ENCODE results near the gene LGALSL. TPM values are rescaled to one million over a fixed set of nuclear protein-coding genes. Genes with fewer than 3 reads are reported as not detected.
"Not testable (repeated sequence)": the region's sequence is repeated elsewhere in the genome, so short reads cannot be mapped to it uniquely, and the experiment has no call there.

LGALSL gene
- total RNA-seq, 1 donor from 2014 or later = 3.1 TPM

DNA sequence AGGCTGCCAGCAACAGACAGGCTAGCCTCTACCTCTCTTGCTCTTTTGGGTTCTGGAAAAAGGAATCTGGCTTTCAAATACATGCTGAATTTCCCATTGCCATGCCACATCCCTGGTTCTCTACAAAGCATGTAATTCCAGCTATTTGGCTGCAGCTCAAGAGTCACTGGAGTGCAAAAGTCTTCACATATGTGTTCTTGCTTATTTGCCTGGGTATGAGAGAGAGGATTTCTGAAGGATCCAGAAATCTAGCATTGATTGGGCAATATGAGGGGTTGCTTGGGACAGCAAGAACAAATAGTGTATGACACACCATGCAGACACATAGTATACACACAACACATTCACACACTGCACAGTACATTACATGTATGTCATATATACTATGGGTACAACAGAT, 30.7 kb upstream of the LGALSL start:
- Mint-ChIP-seq H3K27me3 (ENCODE audit: insufficient read depth) (peaks cover 20% of the 10 kb centered on the region), H3K27ac (no peak overlapping the region), H3K36me3 (ENCODE audit: low read depth) (no peaks in the 10 kb centered on the region), H3K4me1 (ENCODE audit: low read depth) (no peaks in the 10 kb centered on the region), H3K9me3 (no peaks in the 10 kb centered on the region), H3K4me3 (no peak overlapping the region)
- intact Hi-C loops (cut with micrococcal nuclease) = no loop called here
- DNase-seq (ENCODE audit: low spot score) = no peak

DNA sequence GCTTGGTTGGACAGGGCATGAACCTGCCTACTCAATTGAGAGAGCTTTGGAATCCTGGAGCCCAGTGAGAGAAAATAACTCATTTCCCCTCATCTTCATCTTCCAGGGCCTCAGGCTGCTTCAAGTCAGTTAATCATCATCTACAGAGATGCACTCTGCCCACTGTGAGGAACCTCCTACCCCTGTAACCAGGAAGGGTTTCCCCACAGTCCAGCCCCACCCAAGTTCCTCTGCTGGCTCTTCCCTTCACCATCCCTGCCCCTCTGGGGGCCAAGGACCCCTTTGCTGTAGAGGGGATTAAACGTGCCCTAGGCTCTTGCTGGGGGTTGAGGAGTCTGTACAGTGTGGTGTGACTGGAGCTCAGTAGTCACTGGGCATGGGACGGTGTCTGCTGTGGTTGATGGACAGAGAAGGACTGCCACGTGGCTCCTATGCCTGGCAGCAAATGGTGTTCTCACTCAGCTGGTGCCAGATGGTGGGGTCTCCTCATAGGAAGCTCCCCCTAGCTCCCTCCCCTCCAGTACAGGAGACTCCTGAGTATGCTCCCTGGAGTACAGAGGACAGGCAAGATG, 29.5 kb upstream of the LGALSL start:
- Mint-ChIP-seq H3K27me3 (ENCODE audit: insufficient read depth) (peaks cover 20% of the 10 kb centered on the region), H3K9me3 (no peaks in the 10 kb centered on the region), H3K4me1 (ENCODE audit: low read depth) (no peaks in the 10 kb centered on the region), H3K27ac (no peak overlapping the region), H3K36me3 (ENCODE audit: low read depth) (no peaks in the 10 kb centered on the region), H3K4me3 (no peak overlapping the region)
- intact Hi-C loops (cut with micrococcal nuclease) = no loop called here
- no peak for DNase-seq (ENCODE audit: low spot score)

DNA sequence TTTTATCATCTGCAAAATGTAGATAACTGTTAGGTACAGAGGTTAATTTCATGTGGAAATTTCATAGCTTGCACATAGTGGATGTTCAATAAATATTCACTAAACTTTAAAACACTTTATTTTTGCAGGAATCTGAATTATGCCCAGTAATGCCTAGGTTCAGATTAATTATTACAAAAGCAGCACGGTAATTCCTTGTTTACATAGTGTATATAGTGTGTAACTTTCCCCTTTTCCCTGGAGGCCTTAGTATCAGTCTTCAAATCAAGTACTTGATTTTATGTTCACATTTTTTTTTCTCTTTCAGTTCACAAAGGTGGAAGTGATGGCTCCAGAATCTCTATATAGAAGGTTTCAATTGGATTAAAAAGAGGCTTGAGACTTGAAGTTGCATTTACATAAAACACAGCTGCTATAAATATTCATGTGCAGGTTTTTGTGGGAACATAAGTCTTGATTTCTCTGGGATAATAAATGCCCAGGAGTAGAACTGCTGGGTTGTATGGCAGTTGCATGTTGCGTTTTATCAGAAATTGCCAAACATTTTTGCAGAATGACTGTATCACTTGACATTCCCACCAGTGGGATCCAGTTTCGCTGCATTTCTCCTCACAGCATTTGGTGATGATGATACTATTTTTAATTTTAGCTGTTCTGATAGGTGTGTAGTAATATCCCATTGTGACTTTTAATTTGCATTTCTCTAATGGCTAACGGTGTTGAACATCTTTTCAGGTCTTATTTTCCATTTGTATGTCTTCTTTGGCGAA, 27.6 kb upstream of the LGALSL start:
- Mint-ChIP-seq H3K27me3 (ENCODE audit: insufficient read depth) (peaks cover 25% of the 10 kb centered on the region), H3K4me1 (ENCODE audit: low read depth) (no peaks in the 10 kb centered on the region), H3K36me3 (ENCODE audit: low read depth) (no peaks in the 10 kb centered on the region), H3K27ac (no peak overlapping the region), H3K4me3 (no peak overlapping the region), H3K9me3 (no peaks in the 10 kb centered on the region)
- DNase-seq (ENCODE audit: low spot score) = no peak
- intact Hi-C loops (cut with micrococcal nuclease) = no loop called here

DNA sequence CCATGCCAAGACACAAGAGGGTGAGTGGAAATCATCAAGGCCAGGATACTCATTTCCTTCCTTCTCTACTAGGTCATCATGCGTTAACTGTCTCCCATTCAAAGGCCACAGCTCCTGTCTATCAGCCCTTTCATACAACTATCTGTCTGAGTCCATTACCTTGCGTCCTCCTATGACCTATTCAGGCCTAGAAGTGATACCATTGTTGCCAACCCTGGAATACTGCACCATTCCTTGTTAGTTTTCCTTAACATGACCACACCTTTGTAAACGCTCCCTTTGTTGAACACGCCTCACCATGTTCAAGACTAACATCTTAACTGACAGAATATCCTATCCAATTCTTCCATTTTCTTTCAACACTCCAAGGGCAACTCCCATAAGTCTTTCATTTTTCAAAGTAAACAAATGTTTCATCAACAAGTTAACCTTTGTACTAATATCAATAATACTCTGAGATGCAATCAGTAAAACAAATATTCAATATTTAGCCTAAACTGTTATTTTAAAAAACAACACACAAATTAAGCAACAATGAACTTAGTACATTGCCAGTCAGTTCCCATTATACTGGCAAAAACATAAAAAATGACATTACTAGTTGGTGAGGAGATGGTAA, 19.8 kb upstream of the LGALSL start:
- intact Hi-C loops (cut with micrococcal nuclease) = no loop called here
- Mint-ChIP-seq H3K27ac (no peak overlapping the region), H3K4me3 (no peak overlapping the region), H3K9me3 (no peaks in the 10 kb centered on the region), H3K36me3 (ENCODE audit: low read depth) (no peaks in the 10 kb centered on the region), H3K4me1 (ENCODE audit: low read depth) (no peaks in the 10 kb centered on the region), H3K27me3 (ENCODE audit: insufficient read depth) (peaks cover 24% of the 10 kb centered on the region)
- DNase-seq (ENCODE audit: low spot score) = no peak

DNA sequence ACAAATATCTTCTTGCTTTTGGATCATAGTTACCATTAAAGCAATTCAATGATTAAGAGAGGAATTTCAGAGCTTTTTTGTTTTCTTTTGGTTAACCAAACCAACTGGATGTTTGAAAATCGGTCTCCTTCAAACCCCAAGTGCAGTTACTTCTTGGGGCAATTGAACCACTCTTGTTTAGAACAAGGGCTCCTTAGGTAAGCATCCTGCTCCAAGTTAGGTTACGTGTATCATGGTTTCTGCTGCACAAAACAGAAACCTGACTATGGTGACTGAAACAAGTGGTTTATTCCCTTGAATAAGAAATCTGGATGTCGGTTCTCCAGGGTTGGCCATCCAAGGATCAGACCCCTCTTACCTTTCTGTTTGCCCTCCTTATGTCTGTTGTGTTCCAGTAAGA, 16.1 kb upstream of the LGALSL start:
- no peaks in the 10 kb centered on the region for H3K36me3 Mint-ChIP-seq (ENCODE audit: low read depth)
- no peaks in the 10 kb centered on the region for H3K4me1 Mint-ChIP-seq (ENCODE audit: low read depth)
- intact Hi-C loops (cut with micrococcal nuclease) = no loop called here
- H3K9me3 Mint-ChIP-seq = no peaks in the 10 kb centered on the region
- no peak for DNase-seq (ENCODE audit: low spot score)
- no peak overlapping the region for H3K4me3 Mint-ChIP-seq
- no peak overlapping the region for H3K27ac Mint-ChIP-seq
- peaks cover 23% of the 10 kb centered on the region for H3K27me3 Mint-ChIP-seq (ENCODE audit: insufficient read depth)

DNA sequence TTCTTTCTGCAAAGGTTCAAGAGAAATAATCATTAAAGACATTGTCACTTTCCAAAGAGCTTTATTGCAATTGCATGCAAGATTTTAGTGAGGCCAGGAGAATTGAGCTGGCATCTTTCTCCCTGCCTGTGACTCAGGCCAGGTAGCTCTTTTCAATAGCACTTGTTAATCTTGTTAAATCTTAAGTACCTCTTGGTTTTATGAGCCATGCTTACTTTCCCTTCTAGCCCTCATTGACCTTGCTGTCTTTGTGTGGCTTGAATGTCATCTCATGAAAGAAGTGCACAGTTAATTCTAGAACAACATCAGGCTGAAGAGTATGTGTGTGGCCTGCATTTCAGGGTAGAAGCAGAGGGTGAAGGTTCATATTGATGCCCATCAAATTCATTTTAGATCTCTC, 14.8 kb upstream of the LGALSL start:
- no peak for DNase-seq (ENCODE audit: low spot score)
- no peak overlapping the region for H3K4me3 Mint-ChIP-seq
- no peaks in the 10 kb centered on the region for H3K9me3 Mint-ChIP-seq
- no peak overlapping the region for H3K27ac Mint-ChIP-seq
- intact Hi-C loops (cut with micrococcal nuclease) = no loop called here
- no peaks in the 10 kb centered on the region for H3K36me3 Mint-ChIP-seq (ENCODE audit: low read depth)
- H3K27me3 Mint-ChIP-seq (ENCODE audit: insufficient read depth) = peaks cover 20% of the 10 kb centered on the region
- no peaks in the 10 kb centered on the region for H3K4me1 Mint-ChIP-seq (ENCODE audit: low read depth)

DNA sequence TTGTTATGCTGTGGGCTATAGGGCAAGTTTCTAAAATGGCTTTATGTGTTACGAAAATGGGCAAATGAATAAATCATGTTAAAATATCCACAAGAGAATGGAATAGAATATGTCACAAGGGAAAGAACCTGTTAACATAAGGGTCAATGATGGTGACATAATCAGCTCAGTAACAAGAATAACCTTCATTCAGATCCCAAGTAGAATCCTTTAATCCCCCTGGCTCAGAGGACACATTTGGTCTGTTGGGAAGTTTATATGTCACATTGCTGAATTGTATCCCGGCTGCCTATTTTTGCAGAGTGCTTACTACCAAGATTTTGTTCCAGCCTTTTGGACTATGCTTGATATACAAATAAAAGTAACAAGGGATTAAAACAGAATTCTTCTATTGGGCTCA, 13.1 kb upstream of the LGALSL start:
- no peaks in the 10 kb centered on the region for H3K9me3 Mint-ChIP-seq
- DNase-seq (ENCODE audit: low spot score) = no peak
- intact Hi-C loops (cut with micrococcal nuclease) = no loop called here

DNA sequence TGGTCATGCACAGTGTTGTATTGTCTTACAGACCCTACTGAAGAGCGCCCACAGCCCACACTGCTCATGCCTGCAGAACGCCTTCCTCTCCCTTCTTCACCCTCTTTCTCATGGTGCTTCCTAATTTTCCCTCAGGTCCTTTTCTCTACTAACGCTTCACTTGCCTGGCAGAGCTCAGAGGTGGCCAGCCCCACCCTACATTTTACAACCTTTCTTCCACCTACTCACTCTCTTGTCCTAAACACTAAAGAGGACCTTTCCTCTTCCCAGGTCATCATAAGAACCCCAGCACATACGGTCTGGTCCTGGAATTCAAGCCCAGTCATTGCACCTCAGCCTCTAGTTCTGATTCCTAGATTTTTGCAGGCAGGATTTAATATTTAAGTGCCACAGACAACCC, 11.7 kb upstream of the LGALSL start:
- no peak for DNase-seq (ENCODE audit: low spot score)
- intact Hi-C loops (cut with micrococcal nuclease) = no loop called here
- Mint-ChIP-seq H3K36me3 (ENCODE audit: low read depth) (no peaks in the 10 kb centered on the region), H3K9me3 (no peaks in the 10 kb centered on the region), H3K27ac (no peak overlapping the region), H3K4me3 (no peak overlapping the region), H3K27me3 (ENCODE audit: insufficient read depth) (peaks cover 28% of the 10 kb centered on the region), H3K4me1 (ENCODE audit: low read depth) (no peaks in the 10 kb centered on the region)

More for the DNA sequence above, 13.1 kb upstream of the LGALSL start:
- peaks cover 30% of the 10 kb centered on the region for H3K27me3 Mint-ChIP-seq (ENCODE audit: insufficient read depth)
- H3K27ac Mint-ChIP-seq = no peak overlapping the region
- H3K4me3 Mint-ChIP-seq = no peak overlapping the region
- no peaks in the 10 kb centered on the region for H3K36me3 Mint-ChIP-seq (ENCODE audit: low read depth)
- H3K4me1 Mint-ChIP-seq (ENCODE audit: low read depth) = no peaks in the 10 kb centered on the region

DNA sequence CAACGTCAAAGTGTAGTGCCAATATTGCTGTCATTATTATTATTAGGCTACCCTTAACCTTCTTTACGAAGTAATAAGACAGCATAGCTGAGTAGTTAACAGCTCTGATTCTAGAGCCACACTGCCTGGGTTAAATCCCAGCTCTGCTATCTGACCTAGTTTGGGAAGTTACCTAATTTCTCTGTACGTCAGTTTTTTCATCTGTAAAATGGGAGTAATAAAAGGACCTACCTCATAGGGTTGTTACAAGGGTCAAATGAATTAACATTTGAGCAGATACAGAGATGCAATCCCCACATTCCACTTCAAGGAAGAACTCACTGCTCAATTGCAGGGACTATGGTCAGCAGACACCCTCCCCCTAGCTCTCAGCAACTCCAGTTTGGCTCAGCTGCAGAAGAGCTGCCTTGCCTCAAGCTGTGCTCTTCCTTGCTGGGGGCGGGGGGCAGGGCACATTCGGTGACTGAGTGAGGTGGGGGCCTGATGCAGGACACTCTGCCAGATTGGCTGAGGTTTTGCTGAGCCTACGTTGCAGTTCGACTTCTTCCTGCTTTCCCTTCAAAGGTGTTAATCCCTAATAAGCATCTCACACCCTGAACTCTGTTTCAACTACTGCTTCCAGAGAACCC, 11.0 kb upstream of the LGALSL start:
- Mint-ChIP-seq H3K9me3 (no peaks in the 10 kb centered on the region), H3K36me3 (ENCODE audit: low read depth) (no peaks in the 10 kb centered on the region), H3K27ac (no peak overlapping the region), H3K4me1 (ENCODE audit: low read depth) (no peaks in the 10 kb centered on the region), H3K4me3 (no peak overlapping the region), H3K27me3 (ENCODE audit: insufficient read depth) (peaks cover 28% of the 10 kb centered on the region)
- DNase-seq (ENCODE audit: low spot score) = no peak
- intact Hi-C loops (cut with micrococcal nuclease) = no loop called here

DNA sequence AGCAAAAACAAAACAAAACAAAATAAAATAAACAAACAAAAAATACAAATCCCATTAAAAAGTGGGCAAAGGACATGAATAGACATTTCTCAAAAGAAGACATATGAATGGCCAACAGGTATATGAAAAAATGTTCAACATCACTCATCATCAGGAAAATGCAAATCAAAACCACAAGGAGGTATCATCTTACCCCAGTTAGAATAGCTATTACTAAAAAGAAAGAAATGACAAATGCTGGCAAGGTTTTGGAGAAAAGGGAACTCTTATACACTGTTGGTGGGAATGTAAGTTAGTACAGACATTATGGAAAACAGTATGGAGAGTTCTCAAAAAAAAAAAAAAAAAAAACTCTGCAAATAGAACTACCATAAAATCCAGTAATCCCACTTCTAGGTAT, 8.0 kb upstream of the LGALSL start:
- peaks cover 26% of the 10 kb centered on the region for H3K27me3 Mint-ChIP-seq (ENCODE audit: insufficient read depth)
- H3K27ac Mint-ChIP-seq; H3K36me3 Mint-ChIP-seq (ENCODE audit: low read depth); H3K4me1 Mint-ChIP-seq (ENCODE audit: low read depth); intact Hi-C loops (cut with micrococcal nuclease); DNase-seq (ENCODE audit: low spot score); H3K9me3 Mint-ChIP-seq; H3K4me3 Mint-ChIP-seq: not testable (repeated sequence)

DNA sequence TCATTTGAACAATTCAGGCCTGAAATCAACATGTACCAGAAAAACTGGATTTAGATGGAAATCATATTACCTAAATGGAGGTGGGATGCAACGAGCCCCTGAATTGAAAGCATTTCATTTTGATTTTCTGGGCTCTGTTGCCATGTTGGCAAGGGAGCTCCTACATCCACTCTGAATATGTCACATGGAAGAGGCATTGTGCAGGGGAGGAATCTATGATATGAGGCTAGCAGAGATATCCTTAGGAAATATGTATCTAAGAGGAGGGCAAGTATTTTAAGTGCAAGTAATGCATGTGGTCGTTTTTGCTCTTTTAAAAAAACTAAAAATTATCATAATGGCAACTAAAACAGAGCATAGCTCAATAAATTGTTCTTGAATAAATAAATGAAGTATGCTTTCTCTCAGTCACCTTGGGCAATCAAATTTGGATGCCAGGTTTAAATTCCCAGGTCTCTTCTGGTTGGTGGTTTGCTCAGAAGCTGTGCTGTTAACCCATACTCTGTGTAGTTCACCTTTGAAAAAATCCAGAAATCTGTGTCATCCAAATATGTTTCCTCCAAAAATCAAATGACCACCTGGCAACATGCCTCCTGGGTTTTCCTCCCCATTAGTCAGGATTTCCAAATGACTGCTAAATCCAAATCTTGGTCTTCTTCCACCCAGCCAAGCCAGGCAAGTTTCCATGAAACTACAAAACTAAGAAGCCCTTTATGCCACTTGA, 6.5 kb upstream of the LGALSL start:
- Mint-ChIP-seq H3K4me1 (ENCODE audit: low read depth) (no peaks in the 10 kb centered on the region), H3K36me3 (ENCODE audit: low read depth) (no peaks in the 10 kb centered on the region)
- intact Hi-C loops (cut with micrococcal nuclease) = no loop called here

DNA sequence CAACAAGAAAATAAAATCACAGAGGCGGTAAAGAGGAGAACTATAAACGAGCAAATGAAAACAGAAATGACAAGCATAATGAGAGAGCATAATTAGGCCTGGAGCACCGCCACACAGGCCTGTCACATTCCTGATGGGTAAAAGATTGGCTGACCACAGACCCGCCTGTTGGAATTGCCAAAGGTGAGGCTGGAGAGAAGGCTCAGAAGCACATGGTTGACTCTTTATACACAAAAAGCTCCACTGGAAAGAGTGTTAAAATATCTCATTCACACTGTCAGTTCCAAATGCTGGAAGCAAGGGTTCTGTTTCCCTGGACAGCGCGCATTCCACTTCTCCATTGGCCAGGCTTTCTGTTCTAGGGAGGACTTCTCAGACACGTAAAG, 5.9 kb upstream of the LGALSL start:
- Mint-ChIP-seq H3K4me1 (ENCODE audit: low read depth) (no peaks in the 10 kb centered on the region), H3K36me3 (ENCODE audit: low read depth) (no peaks in the 10 kb centered on the region), H3K9me3 (no peaks in the 10 kb centered on the region), H3K4me3 (no peak overlapping the region), H3K27me3 (ENCODE audit: insufficient read depth) (peaks cover 35% of the 10 kb centered on the region), H3K27ac (no peak overlapping the region)
- intact Hi-C loops (cut with micrococcal nuclease) = no loop called here
- DNase-seq (ENCODE audit: low spot score) = no peak

More for the DNA sequence above, 6.5 kb upstream of the LGALSL start:
- peaks cover 34% of the 10 kb centered on the region for H3K27me3 Mint-ChIP-seq (ENCODE audit: insufficient read depth)
- DNase-seq (ENCODE audit: low spot score) = no peak
- no peak overlapping the region for H3K4me3 Mint-ChIP-seq
- H3K27ac Mint-ChIP-seq = no peak overlapping the region
- no peaks in the 10 kb centered on the region for H3K9me3 Mint-ChIP-seq

All from activated T-helper 1 cell treated with anti-CD3 and anti-CD28 coated beads, Interleukin-12 subunit alpha, Interleukin-12 subunit beta, Interleukin-2, Interleukin-4 antibody, amounts not matched to agents 30 ng/mL and 10 ng/mL and 1 ng/mL, durations not matched to agents 14 hours and 24 hours and 36 hours (primary cell).